Measurements from ENCODE around the gene PMIS2.

Gene PMIS2

GRCh38 chr19:35629332-35629633 lies 43.3 kb downstream of the PMIS2 start:
- DNase-seq (ENCODE audit: low spot score), result no peak

DNA sequence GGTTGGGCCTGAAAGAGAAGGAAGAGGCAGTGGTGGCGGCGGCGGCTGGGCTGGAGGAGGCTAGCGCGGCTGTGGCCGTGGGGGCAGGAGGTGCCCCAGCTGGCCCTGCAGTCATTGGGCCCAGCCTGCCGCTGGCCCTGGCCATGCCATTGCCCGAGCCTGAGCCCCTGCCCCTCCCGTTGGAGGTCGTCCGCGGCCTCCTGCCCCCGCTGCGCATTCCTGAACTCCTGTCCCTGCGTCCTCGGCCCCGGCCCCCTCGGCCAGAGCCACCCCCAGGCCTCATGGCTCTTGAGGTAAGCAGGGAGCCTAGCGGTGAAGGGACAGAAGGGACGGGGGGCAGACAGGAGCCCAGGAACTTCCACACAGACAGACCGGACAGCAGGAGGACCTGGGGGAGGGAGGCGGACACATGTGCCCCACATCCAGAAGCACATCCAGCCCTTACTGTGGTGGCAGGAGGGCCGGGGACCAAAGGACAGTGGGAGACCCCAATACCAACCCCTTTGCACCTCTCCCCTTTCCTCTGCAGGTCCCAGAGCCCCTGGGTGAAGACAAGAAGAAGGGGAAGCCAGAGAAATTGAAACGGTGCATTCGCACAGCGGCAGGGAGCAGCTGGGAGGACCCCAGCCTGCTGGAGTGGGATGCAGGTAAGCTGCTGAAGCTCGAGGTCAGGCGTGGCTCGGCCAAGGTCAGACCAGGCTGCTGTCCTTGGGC lies 47.9 kb downstream of the PMIS2 start:
- DNase-seq (ENCODE audit: low spot score), result no peak

DNA sequence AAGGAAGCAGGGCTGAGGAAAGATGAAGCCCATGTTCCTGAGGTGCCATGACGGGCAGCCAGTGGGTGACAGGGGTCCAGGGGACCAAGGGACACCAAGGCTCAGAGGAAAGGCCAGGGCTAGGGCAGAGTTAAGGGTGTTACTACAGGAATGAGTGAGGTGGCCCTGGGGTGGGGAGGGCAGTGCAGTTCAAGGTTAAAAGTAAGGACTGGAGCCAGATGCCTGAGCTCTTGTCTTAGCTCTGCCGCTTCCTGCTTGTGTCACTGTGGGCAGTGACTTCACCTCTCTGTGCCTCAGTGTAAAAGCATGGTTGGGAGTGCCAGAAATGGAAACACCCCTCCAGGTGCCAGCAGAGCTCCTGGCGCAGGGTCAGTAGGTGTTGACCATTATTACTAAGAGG lies 50.7 kb downstream of the PMIS2 start:
- no peak for DNase-seq (ENCODE audit: low spot score)

Data from left forelimb (tissue), 1 donor.